ENCODE results near the gene C6orf118.

DNA sequence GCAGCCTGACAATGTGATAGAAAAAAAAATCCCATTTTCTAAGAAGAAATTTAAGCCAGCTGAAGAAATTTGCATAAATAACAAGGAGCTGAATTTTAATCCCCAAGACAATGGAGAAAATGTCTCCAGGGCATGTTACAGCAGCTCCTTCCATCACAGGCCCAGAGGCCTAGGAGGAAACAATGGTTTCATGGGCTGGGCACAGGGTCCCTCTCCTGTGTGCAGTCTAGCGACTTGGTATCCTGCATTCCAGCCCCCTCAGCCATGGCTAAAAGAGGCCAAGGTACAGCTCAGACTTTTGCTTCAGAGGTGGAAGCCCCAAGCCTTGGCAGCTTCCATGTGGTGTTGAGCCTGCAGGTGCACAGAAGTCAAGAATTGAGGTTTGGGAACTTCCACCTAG lies 73.1 kb downstream of the C6orf118 start:
- TF ChIP-seq, protein P1, sequence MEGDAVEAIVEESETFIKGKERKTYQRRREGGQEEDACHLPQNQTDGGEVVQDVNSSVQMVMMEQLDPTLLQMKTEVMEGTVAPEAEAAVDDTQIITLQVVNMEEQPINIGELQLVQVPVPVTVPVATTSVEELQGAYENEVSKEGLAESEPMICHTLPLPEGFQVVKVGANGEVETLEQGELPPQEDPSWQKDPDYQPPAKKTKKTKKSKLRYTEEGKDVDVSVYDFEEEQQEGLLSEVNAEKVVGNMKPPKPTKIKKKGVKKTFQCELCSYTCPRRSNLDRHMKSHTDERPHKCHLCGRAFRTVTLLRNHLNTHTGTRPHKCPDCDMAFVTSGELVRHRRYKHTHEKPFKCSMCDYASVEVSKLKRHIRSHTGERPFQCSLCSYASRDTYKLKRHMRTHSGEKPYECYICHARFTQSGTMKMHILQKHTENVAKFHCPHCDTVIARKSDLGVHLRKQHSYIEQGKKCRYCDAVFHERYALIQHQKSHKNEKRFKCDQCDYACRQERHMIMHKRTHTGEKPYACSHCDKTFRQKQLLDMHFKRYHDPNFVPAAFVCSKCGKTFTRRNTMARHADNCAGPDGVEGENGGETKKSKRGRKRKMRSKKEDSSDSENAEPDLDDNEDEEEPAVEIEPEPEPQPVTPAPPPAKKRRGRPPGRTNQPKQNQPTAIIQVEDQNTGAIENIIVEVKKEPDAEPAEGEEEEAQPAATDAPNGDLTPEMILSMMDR (IDR thresholded peaks at IDR 0.05; ENCODE audit: low read depth, low read length, poor library complexity, severe bottlenecking): no peak
- TF ChIP-seq EZH2phosphoT487 (IDR thresholded peaks at IDR 0.05; ENCODE audit: borderline replicate concordance, low read length): no peak

Measured in DOHH2 (cell line).